Measurements from ENCODE around the gene DDX41. TPM values are rescaled to one million over a fixed set of nuclear protein-coding genes. Genes with fewer than 3 reads are reported as not detected.

Gene DDX41
- total and polyA plus RNA-seq, 2 donors: 71.3 to 78.0 TPM

- WGBS: 19% methylated on average over 48 of the region's 48 CpGs
- H3K4me1 ChIP-seq (ENCODE audit: control insufficient read depth in 2 of 2, insufficient read depth in 2 of 2, low read length in 2 of 2): peaks cover 0 to 46% of the 10 kb centered on the region in 2 donors
- H3K27ac ChIP-seq (ENCODE audit: low read depth in 1 of 2, low read length in 1 of 2): no peak overlapping the region
- H3K9me3 ChIP-seq (ENCODE audit: control insufficient read depth in 2 of 2, insufficient read depth in 1 of 2, low read length in 1 of 2): no peaks in the 10 kb centered on the region
- peak overlapping the region; percentile 32 to 55 for H3K4me3 ChIP-seq (ENCODE audit: low read length in 2 of 2)
- H3K27me3 ChIP-seq (ENCODE audit: control insufficient read depth in 2 of 2, insufficient read depth in 1 of 2, low read length in 1 of 2): peaks cover 12 to 45% of the 10 kb centered on the region in 2 donors
- no peaks in the 10 kb centered on the region for H3K36me3 ChIP-seq (ENCODE audit: control insufficient read depth in 2 of 2, insufficient read depth in 2 of 2, low read length in 1 of 2)
- DNase-seq (ENCODE audit: low read depth in 6 of 9, low spot score in 9 of 9): no peak
These were observed 18.6 kb downstream of the DDX41 start for GRCh38 chr5:177498013-177498787.

GRCh38 chr5:177497292-177498012 is 19.3 kb downstream of the DDX41 start, which contains the start of gene PDLIM7:
Gene PDLIM7 (minus strand): TSS chr5:177497604. CDS start chr5:177496512, 1,092 bp downstream.
- DNase-seq (ENCODE audit: low read depth in 6 of 9, low spot score in 9 of 9): peak; percentile 88 to 99 (median 96)
- H3K4me1 ChIP-seq (ENCODE audit: control insufficient read depth in 2 of 2, insufficient read depth in 2 of 2, low read length in 2 of 2): peaks cover 0 to 47% of the 10 kb centered on the region in 2 donors
- under 1% methylated on average over 73 of the region's 73 CpGs for WGBS
- H3K9me3 ChIP-seq (ENCODE audit: control insufficient read depth in 2 of 2, insufficient read depth in 1 of 2, low read length in 1 of 2): no peaks in the 10 kb centered on the region
- H3K27me3 ChIP-seq (ENCODE audit: control insufficient read depth in 2 of 2, insufficient read depth in 1 of 2, low read length in 1 of 2): peaks cover 12 to 45% of the 10 kb centered on the region in 2 donors
- H3K27ac ChIP-seq (ENCODE audit: low read depth in 1 of 2, low read length in 1 of 2): peak within 1 kb of the TSS in 1 of 2 donors; percentile 66
- no peaks in the 10 kb centered on the region for H3K36me3 ChIP-seq (ENCODE audit: control insufficient read depth in 2 of 2, insufficient read depth in 2 of 2, low read length in 1 of 2)
- peak within 1 kb of the TSS; percentile 50 to 55 for H3K4me3 ChIP-seq (ENCODE audit: low read length in 2 of 2)

GRCh38 chr5:177496727-177497291 is 20.0 kb downstream of the DDX41 start:
- H3K4me3 ChIP-seq (ENCODE audit: low read length in 2 of 2): peak overlapping the region; percentile 50 to 55
- DNase-seq (ENCODE audit: low read depth in 6 of 9, low spot score in 9 of 9): no peak
- H3K27ac ChIP-seq (ENCODE audit: low read depth in 1 of 2, low read length in 1 of 2): peak overlapping the region in 1 of 2 donors; percentile 66
- peaks cover 12 to 45% of the 10 kb centered on the region in 2 donors for H3K27me3 ChIP-seq (ENCODE audit: control insufficient read depth in 2 of 2, insufficient read depth in 1 of 2, low read length in 1 of 2)
- H3K36me3 ChIP-seq (ENCODE audit: control insufficient read depth in 2 of 2, insufficient read depth in 2 of 2, low read length in 1 of 2): no peaks in the 10 kb centered on the region
- WGBS: 22% methylated on average over 28 of the region's 29 CpGs
- no peaks in the 10 kb centered on the region for H3K9me3 ChIP-seq (ENCODE audit: control insufficient read depth in 2 of 2, insufficient read depth in 1 of 2, low read length in 1 of 2)
- peaks cover 0 to 47% of the 10 kb centered on the region in 2 donors for H3K4me1 ChIP-seq (ENCODE audit: control insufficient read depth in 2 of 2, insufficient read depth in 2 of 2, low read length in 2 of 2)

DNA sequence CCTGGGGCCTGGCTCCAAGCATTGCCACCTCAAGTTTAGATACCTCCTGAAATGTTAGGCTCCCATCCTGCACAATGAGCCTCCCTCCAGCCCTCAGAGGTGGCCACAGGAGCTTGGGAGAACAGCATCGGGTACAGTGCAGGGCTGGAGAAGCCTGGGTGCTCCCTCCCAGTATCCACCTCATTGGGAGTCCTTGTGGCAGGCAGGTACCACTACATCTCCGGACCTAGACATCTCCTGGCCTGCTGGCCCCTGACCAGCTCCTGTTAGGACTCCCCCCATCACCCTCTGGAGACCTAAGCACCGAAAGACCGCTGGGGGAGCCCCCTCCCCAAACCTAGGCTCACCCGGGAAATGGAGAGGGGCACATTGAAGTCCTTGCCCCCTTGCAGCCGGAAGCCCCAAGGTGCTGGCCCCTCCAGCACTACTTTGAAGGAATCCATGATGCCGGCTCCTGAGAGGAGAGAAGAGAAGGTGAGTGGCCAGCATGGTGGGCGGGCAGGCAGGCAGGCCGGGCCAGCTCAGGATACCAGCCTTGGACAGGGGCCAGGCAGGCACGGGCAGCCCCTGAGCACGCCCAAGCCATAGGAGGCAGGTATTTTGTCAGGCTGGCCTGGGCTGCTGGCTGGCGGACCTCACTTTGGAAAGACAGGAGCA is 20.6 kb downstream of the DDX41 start:
- DNase-seq (ENCODE audit: low read depth in 6 of 9, low spot score in 9 of 9): no peak
- H3K4me1 ChIP-seq (ENCODE audit: control insufficient read depth in 2 of 2, insufficient read depth in 2 of 2, low read length in 2 of 2): peaks cover 0 to 47% of the 10 kb centered on the region in 2 donors
- no peaks in the 10 kb centered on the region for H3K9me3 ChIP-seq (ENCODE audit: control insufficient read depth in 2 of 2, insufficient read depth in 1 of 2, low read length in 1 of 2)
- H3K4me3 ChIP-seq (ENCODE audit: low read length in 2 of 2): peak overlapping the region in 1 of 2 donors; percentile 55
- 83% methylated on average over 12 of the region's 12 CpGs for WGBS
- H3K27me3 ChIP-seq (ENCODE audit: control insufficient read depth in 2 of 2, insufficient read depth in 1 of 2, low read length in 1 of 2): peaks cover 12 to 45% of the 10 kb centered on the region in 2 donors
- H3K36me3 ChIP-seq (ENCODE audit: control insufficient read depth in 2 of 2, insufficient read depth in 2 of 2, low read length in 1 of 2): no peaks in the 10 kb centered on the region
- H3K27ac ChIP-seq (ENCODE audit: low read depth in 1 of 2, low read length in 1 of 2): peak overlapping the region in 1 of 2 donors; percentile 26

DNA sequence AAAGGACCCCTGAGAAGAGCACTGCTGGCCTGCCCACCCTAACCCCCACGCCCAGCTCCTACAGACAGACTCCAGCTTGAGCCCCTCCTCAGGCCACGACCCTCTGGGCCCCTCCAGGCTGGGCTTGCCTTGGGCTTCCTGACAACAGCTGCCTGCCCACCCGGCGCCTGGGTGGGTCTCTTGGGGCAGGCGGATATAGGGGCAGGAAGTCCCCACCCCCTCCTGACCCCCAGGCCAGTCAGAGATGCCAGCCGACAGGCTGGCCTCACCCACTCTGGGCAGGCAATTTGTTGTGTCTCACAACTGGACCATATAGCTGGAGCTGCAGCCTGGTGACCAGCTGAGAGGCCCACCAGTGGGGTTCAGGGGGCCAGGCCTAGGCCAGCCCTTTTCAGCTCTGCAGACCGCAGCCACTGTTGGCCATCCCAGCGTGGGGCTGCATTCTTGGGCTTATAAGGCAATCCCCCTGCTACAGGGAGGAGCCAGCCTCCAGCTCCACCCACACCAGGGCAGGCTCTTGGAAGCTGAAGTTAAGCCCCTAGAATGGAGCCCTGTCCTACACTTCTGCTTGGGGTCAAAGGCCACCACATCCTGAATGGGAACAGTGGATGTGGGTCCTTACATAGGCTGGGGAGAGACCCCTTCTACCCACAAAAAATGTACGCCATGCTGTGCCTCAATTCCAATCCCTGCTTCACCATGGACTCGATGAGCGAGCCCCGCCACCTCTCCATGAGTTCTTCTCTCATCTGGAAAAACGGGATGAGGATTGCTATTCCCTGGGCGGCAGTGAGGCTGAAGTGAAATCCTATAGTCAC is 21.3 kb downstream of the DDX41 start:
- no peaks in the 10 kb centered on the region for H3K36me3 ChIP-seq (ENCODE audit: control insufficient read depth in 2 of 2, insufficient read depth in 2 of 2, low read length in 1 of 2)
- peaks cover 12 to 43% of the 10 kb centered on the region in 2 donors for H3K27me3 ChIP-seq (ENCODE audit: control insufficient read depth in 2 of 2, insufficient read depth in 1 of 2, low read length in 1 of 2)
- DNase-seq (ENCODE audit: low read depth in 6 of 9, low spot score in 9 of 9): no peak
- WGBS: 94% methylated on average over 14 of the region's 14 CpGs
- H3K4me3 ChIP-seq (ENCODE audit: low read length in 2 of 2): no peak overlapping the region
- H3K4me1 ChIP-seq (ENCODE audit: control insufficient read depth in 2 of 2, insufficient read depth in 2 of 2, low read length in 2 of 2): peaks cover 0 to 42% of the 10 kb centered on the region in 2 donors
- H3K27ac ChIP-seq (ENCODE audit: low read depth in 1 of 2, low read length in 1 of 2): peak overlapping the region in 1 of 2 donors; percentile 26
- no peaks in the 10 kb centered on the region for H3K9me3 ChIP-seq (ENCODE audit: control insufficient read depth in 2 of 2, insufficient read depth in 1 of 2, low read length in 1 of 2)

DNA sequence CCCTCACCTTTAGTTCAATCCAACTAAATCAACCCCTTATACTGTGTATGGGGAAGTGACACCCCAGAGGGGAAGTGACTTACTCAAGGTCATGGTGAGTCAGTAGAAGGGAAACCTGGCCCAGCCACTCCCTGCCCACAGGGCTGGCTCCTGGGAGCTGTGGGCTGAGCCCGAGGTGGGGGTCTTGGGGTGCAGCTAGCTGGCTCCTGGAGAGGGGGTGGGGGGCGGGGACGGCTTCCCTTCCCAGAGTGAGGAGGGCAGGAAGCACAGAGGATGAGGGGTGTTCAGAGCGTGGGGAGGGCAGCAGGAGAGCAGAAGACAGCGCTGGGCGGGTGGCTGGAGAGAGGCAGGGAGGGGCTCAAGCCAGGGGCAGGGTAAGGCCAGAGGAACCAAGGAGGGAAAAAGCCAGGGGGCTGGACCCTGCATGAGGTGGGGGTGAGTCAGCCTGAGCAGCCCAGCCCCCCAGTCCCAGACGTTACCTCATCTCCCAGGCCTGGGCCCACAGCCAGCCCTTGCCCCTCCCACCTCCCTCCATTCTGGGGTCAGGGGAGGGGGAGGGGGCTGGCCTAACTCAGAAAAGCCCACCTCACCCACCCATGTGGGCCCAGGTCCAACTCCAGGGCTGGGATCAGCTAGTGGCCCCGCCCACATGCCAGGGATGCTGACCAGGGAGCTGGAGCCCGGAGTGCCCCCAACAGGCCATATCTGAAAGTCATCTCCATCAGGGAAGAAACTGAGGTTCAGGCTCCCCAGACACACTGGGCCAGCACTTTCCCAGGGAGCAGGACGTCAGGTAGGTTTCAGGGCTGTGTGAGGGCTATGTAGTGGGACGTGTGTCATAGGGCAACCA is 22.2 kb downstream of the DDX41 start:
- no peaks in the 10 kb centered on the region for H3K36me3 ChIP-seq (ENCODE audit: control insufficient read depth in 2 of 2, insufficient read depth in 2 of 2, low read length in 1 of 2)
- H3K4me1 ChIP-seq (ENCODE audit: control insufficient read depth in 2 of 2, insufficient read depth in 2 of 2, low read length in 2 of 2): peaks cover 0 to 41% of the 10 kb centered on the region in 2 donors
- H3K27me3 ChIP-seq (ENCODE audit: control insufficient read depth in 2 of 2, insufficient read depth in 1 of 2, low read length in 1 of 2): peaks cover 12 to 36% of the 10 kb centered on the region in 2 donors
- H3K27ac ChIP-seq (ENCODE audit: low read depth in 1 of 2, low read length in 1 of 2): no peak overlapping the region
- 78% methylated on average over 11 of the region's 11 CpGs for WGBS
- no peak overlapping the region for H3K4me3 ChIP-seq (ENCODE audit: low read length in 2 of 2)
- no peaks in the 10 kb centered on the region for H3K9me3 ChIP-seq (ENCODE audit: control insufficient read depth in 2 of 2, insufficient read depth in 1 of 2, low read length in 1 of 2)
- no peak for DNase-seq (ENCODE audit: low read depth in 6 of 9, low spot score in 9 of 9)

GRCh38 chr5:177493795-177494345 is 22.9 kb downstream of the DDX41 start:
- no peak for DNase-seq (ENCODE audit: low read depth in 6 of 9, low spot score in 9 of 9)
- H3K36me3 ChIP-seq (ENCODE audit: control insufficient read depth in 2 of 2, insufficient read depth in 2 of 2, low read length in 1 of 2): no peaks in the 10 kb centered on the region

More at GRCh38 chr5:177493795-177494345, 22.9 kb downstream of the DDX41 start:
- WGBS: 97% methylated on average over 5 of the region's 5 CpGs
- Histone ChIP-seq H3K9me3 (ENCODE audit: control insufficient read depth in 2 of 2, insufficient read depth in 1 of 2, low read length in 1 of 2) (no peaks in the 10 kb centered on the region), H3K27me3 (ENCODE audit: control insufficient read depth in 2 of 2, insufficient read depth in 1 of 2, low read length in 1 of 2) (peaks cover 11 to 29% of the 10 kb centered on the region in 2 donors), H3K27ac (ENCODE audit: low read depth in 1 of 2, low read length in 1 of 2) (no peak overlapping the region), H3K4me1 (ENCODE audit: control insufficient read depth in 2 of 2, insufficient read depth in 2 of 2, low read length in 2 of 2) (peaks cover 0 to 41% of the 10 kb centered on the region in 2 donors), H3K4me3 (ENCODE audit: low read length in 2 of 2) (no peak overlapping the region)
